HEK293 (cell line): ENCODE results near the gene TMOD1.

Experiments used
- CTCF ChIA-PET: fragments of 350-600 bp; formaldehyde crosslinking; extraction: SDS; loops from one replicate; lab custom pipeline; 2021; ENCODE audit warnings: antibody characterized with exemption; lab: Yijun Ruan, JAX
- POLR2A ChIA-PET: fragments of 300-600 bp; formaldehyde crosslinking; extraction: SDS; loops from one replicate; lab custom pipeline; 2020; ENCODE audit warnings: antibody characterized with exemption, inconsistent platforms; lab: Yijun Ruan, JAX
- H3K27ac ChIP-seq: fragments of 200-500 bp; sonication (Bioruptor generic); 2 replicates; pipeline ENCODE4 v1.5.1; 2014; ENCODE audit warnings: low read depth, low read length, control low read depth, inconsistent platforms; ENCODE audit errors: extremely low read depth
- H3K36me3 ChIP-seq, 2 experiments: fragments of 200-500 bp in 1 of 2; sonication (Bioruptor generic) in 1 of 2; 1 replicate in 1 of 2; 2 replicates in 1 of 2; pipeline ENCODE4 v1.5.1; 2014 to 2017; ENCODE audit warnings: inconsistent platforms in 2 of 2, low read length in 2 of 2; ENCODE audit not compliant: control insufficient read depth in 2 of 2, insufficient read depth in 1 of 2
- H3K4me1 ChIP-seq: fragments of 200-500 bp; sonication (Bioruptor generic); 2 replicates; pipeline ENCODE4 v1.5.1; 2014; ENCODE audit warnings: mild to moderate bottlenecking, low read length, inconsistent platforms; ENCODE audit not compliant: control insufficient read depth, insufficient read depth
- H3K4me3 ChIP-seq: 2 replicates; pipeline ENCODE4 v1.5.1; 2011; ENCODE audit warnings: low read depth, mild to moderate bottlenecking, control low read depth, low read length, moderate library complexity
- H3K9me3 ChIP-seq: fragments of 200-500 bp; sonication (Bioruptor generic); 2 replicates; pipeline ENCODE4 v1.5.1; 2014; ENCODE audit warnings: low read depth, low read length, inconsistent platforms; ENCODE audit not compliant: control insufficient read depth, insufficient read depth
- GLI2 ChIP-seq: fragments of 450-650 bp; formaldehyde crosslinking; IDR thresholded peaks from 2 replicates; pipeline ENCODE4; 2017; ENCODE audit warnings: missing biosample characterization, missing genetic modification characterization, low read depth, borderline replicate concordance
- SCRT2 ChIP-seq: fragments of 450-650 bp; formaldehyde crosslinking; IDR thresholded peaks from 2 replicates; pipeline ENCODE4 v1.5.1; 2016; ENCODE audit warnings: missing biosample characterization, missing genetic modification characterization
- ZEB2 ChIP-seq: fragments of 450-650 bp; formaldehyde crosslinking; IDR thresholded peaks from 2 replicates; pipeline ENCODE4 v1.5.1; 2016; ENCODE audit warnings: missing biosample characterization, missing genetic modification characterization
- ZNF132 ChIP-seq: fragments of 450-650 bp; formaldehyde crosslinking; IDR thresholded peaks from 2 replicates; pipeline ENCODE4 v1.5.1; 2017; ENCODE audit warnings: missing biosample characterization, missing genetic modification characterization, borderline replicate concordance
- ZNF146 ChIP-seq: fragments of 450-650 bp; formaldehyde crosslinking; IDR thresholded peaks from 2 replicates; pipeline ENCODE4 v1.5.1; 2016; ENCODE audit warnings: missing biosample characterization, missing genetic modification characterization
- ZNF155 ChIP-seq: fragments of 450-650 bp; formaldehyde crosslinking; IDR thresholded peaks from 2 replicates; pipeline ENCODE4 v1.5.1; 2016; ENCODE audit warnings: missing biosample characterization, missing genetic modification characterization
- ZNF23 ChIP-seq: fragments of 450-650 bp; formaldehyde crosslinking; IDR thresholded peaks from 2 replicates; pipeline ENCODE4 v1.5.1; 2016; ENCODE audit warnings: missing biosample characterization, missing genetic modification characterization, borderline replicate concordance
- ZNF239 ChIP-seq: fragments of 450-650 bp; formaldehyde crosslinking; IDR thresholded peaks from 2 replicates; pipeline ENCODE4 v1.5.1; 2016; ENCODE audit warnings: missing biosample characterization, missing genetic modification characterization
- ZNF324 ChIP-seq: fragments of 450-650 bp; formaldehyde crosslinking; IDR thresholded peaks from 2 replicates; pipeline ENCODE4 v1.5.1; 2016; ENCODE audit warnings: missing biosample characterization, missing genetic modification characterization
- ZNF350 ChIP-seq: fragments of 450-650 bp; formaldehyde crosslinking; IDR thresholded peaks from 2 replicates; pipeline ENCODE4 v1.5.0; 2017; ENCODE audit warnings: missing biosample characterization, mild to moderate bottlenecking, missing genetic modification characterization
- ZNF433 ChIP-seq: fragments of 450-650 bp; formaldehyde crosslinking; IDR thresholded peaks from 2 replicates; pipeline ENCODE4 v1.5.1; 2016; ENCODE audit warnings: missing biosample characterization, missing genetic modification characterization, low read depth
- ZNF510 ChIP-seq: fragments of 450-650 bp; formaldehyde crosslinking; IDR thresholded peaks from 2 replicates; pipeline ENCODE4 v1.5.1; 2018; ENCODE audit warnings: mild to moderate bottlenecking, missing genetic modification characterization, missing biosample characterization; ENCODE audit not compliant: insufficient replicate concordance
- ZNF580 ChIP-seq: fragments of 450-650 bp; formaldehyde crosslinking; IDR thresholded peaks from 2 replicates; pipeline ENCODE4 v1.5.1; 2016; ENCODE audit warnings: missing biosample characterization, missing genetic modification characterization
- ZNF624 ChIP-seq: fragments of 450-650 bp; formaldehyde crosslinking; IDR thresholded peaks from 2 replicates; pipeline ENCODE4 v1.5.1; 2017; ENCODE audit warnings: missing biosample characterization, missing genetic modification characterization
- ZNF626 ChIP-seq: fragments of 450-650 bp; sonication (Bioruptor Pico); formaldehyde crosslinking; IDR thresholded peaks from 2 replicates; pipeline ENCODE4 v1.5.1; 2018; ENCODE audit warnings: missing biosample characterization, missing genetic modification characterization, inconsistent platforms
- TF ChIP-seq, protein P1 (sequence below): IDR thresholded peaks from 2 replicates; pipeline ENCODE4 v1.6.1; 2011; ENCODE audit warnings: mild to moderate bottlenecking, low read depth, low read length, borderline replicate concordance
- TF ChIP-seq, protein P2 (sequence below): fragments of 450-650 bp; formaldehyde crosslinking; IDR thresholded peaks from 2 replicates; pipeline ENCODE4 v1.5.1; 2016; ENCODE audit warnings: missing biosample characterization, missing genetic modification characterization
- TF ChIP-seq, protein P3 (sequence below): fragments of 450-650 bp; formaldehyde crosslinking; IDR thresholded peaks from 2 replicates; pipeline ENCODE4 v1.5.1; 2017; ENCODE audit warnings: missing biosample characterization, missing genetic modification characterization

The TMOD1 gene

DNA sequence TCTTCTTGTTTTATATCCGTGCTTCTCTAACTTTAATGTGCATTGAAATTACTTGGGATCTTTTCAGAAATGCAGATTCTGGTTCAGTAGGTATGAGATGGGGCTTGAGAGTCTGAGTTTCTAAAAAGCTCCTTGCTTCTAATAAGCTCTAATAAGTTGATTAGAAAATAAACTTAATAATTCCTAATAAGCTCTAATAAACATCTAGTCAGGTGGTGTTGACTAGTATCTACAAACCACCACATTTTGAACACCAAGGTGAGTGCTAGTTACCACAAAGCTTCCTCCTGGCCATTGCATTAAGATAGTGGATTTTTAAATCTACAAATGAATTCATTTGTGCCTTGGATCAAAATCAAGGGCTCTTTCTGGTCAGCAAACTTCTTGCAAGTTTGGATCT lies 5.3 kb downstream of the TMOD1 start:
- H3K36me3 ChIP-seq, result peaks cover 0 to 4% of the 10 kb centered on the region in 2 experiments; a peak in 1 of 3 replicates
- no peak overlapping the region for H3K4me3 ChIP-seq
- peaks cover 3% of the 10 kb centered on the region; the same call in 1 of the 2 replicates for H3K4me1 ChIP-seq
- POLR2A ChIA-PET, result interaction anchor here (2.5 to 3.7 kb wide), 2 partner anchors 10 to 127 kb away, joined by 7 to 11 read pairs; partner anchors contain the start of genes NCBP1 and TSTD2
- no peaks in the 10 kb centered on the region for H3K9me3 ChIP-seq
- CTCF ChIA-PET, result interaction anchor here (1.1 to 2.8 kb wide), 7 partner anchors 12 to 109 kb away, joined by 3 to 15 read pairs (median 3); partner anchors contain the start of gene TDRD7
- no peak for TF ChIP-seq ZNF510 (tag by site-specific recombination)
- no peak for TF ChIP-seq GLI2 (tag by site-specific recombination)
- TF ChIP-seq ZNF239 (tag by site-specific recombination), result no peak
- TF ChIP-seq, protein P1, sequence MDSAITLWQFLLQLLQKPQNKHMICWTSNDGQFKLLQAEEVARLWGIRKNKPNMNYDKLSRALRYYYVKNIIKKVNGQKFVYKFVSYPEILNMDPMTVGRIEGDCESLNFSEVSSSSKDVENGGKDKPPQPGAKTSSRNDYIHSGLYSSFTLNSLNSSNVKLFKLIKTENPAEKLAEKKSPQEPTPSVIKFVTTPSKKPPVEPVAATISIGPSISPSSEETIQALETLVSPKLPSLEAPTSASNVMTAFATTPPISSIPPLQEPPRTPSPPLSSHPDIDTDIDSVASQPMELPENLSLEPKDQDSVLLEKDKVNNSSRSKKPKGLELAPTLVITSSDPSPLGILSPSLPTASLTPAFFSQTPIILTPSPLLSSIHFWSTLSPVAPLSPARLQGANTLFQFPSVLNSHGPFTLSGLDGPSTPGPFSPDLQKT, result no peak
- TF ChIP-seq ZNF155 (tag by site-specific recombination), result no peak
- TF ChIP-seq ZNF132 (tag by site-specific recombination), result no peak
- no peak for TF ChIP-seq ZNF624 (tag by site-specific recombination)
- TF ChIP-seq, protein P2, sequence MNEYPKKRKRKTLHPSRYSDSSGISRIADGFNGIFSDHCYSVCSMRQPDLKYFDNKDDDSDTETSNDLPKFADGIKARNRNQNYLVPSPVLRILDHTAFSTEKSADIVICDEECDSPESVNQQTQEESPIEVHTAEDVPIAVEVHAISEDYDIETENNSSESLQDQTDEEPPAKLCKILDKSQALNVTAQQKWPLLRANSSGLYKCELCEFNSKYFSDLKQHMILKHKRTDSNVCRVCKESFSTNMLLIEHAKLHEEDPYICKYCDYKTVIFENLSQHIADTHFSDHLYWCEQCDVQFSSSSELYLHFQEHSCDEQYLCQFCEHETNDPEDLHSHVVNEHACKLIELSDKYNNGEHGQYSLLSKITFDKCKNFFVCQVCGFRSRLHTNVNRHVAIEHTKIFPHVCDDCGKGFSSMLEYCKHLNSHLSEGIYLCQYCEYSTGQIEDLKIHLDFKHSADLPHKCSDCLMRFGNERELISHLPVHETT (tag by site-specific recombination), result no peak
- no peak for TF ChIP-seq ZNF146 (tag by site-specific recombination)
- no peak overlapping the region for H3K27ac ChIP-seq

GRCh38 chr9:97507428-97507984 lies 6.0 kb downstream of the TMOD1 start:
- ChIA-PET CTCF (interaction anchor here (1.6 to 2.8 kb wide), 3 partner anchors 35 to 108 kb away, joined by 4 to 15 read pairs (median 8); no protein-coding TSS in a partner anchor), POLR2A (no interaction called here)
- Histone ChIP-seq H3K27ac (no peak overlapping the region), H3K4me1 (peaks cover 3% of the 10 kb centered on the region; the same call in 1 of the 2 replicates), H3K36me3 (peaks cover 0 to 7% of the 10 kb centered on the region in 2 experiments; a peak in 1 of 3 replicates), H3K4me3 (no peak overlapping the region), H3K9me3 (no peaks in the 10 kb centered on the region)
- TF ChIP-seq ZNF580 (no peak), ZEB2 (tag by site-specific recombination) (no peak), ZNF350 (tag by site-specific recombination) (no peak), SCRT2 (tag by site-specific recombination) (no peak), ZNF324 (tag by site-specific recombination) (no peak), GLI2 (tag by site-specific recombination) (no peak), ZNF626 (tag by site-specific recombination) (no peak), ZNF433 (tag by site-specific recombination) (no peak), ZNF23 (no peak)
- TF ChIP-seq, protein P3, sequence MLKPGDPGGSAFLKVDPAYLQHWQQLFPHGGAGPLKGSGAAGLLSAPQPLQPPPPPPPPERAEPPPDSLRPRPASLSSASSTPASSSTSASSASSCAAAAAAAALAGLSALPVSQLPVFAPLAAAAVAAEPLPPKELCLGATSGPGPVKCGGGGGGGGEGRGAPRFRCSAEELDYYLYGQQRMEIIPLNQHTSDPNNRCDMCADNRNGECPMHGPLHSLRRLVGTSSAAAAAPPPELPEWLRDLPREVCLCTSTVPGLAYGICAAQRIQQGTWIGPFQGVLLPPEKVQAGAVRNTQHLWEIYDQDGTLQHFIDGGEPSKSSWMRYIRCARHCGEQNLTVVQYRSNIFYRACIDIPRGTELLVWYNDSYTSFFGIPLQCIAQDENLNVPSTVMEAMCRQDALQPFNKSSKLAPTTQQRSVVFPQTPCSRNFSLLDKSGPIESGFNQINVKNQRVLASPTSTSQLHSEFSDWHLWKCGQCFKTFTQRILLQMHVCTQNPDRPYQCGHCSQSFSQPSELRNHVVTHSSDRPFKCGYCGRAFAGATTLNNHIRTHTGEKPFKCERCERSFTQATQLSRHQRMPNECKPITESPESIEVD, result no peak
